ENCODE results near the gene SERPINB13.
"Not testable (repeated sequence)": the region's sequence is repeated elsewhere in the genome, so short reads cannot be mapped to it uniquely, and the experiment has no call there.

DNA sequence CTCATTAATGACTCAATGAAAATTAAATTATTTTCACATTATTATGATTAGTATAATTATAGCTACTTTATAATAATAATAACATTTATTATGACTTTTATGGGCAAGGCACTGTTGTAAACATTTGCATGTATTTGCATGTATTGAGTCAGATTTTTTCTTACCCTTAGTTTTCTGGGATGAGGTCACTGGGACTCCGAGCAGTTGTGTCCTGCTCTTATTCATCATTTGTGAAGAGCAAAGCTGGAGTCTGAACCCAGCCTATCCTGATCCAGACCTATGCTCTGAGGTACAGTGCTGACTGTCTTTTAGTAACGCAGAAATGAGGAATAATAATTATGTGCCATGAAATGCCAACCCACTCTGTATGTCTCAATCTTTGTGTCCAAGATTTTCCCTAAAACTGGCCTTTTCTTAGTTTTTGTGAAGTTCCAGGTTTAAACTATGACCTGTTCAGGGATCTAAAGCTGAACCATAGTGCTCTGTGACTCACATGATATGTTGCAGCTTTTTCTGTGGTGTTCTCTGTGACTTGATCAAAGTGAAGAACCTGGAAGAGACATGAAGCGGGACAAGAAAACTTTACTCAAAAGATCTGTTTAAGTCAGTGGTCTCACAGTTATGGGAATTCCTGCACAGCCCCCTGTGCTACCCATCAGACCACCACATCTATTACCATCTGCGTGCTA, 55.7 kb downstream of the SERPINB13 start:
- TF ChIP-seq CTCF (conservative IDR thresholded peaks at IDR 0.05; ENCODE audit: low read length); EZH2phosphoT487 (IDR thresholded peaks at IDR 0.05; ENCODE audit: borderline replicate concordance): not testable (repeated sequence)

Measured in Loucy (cell line).